NT2/D1 (cell line): ENCODE data around the gene IGFALS.

ENCODE experiments used
- SUZ12 ChIP-seq: IDR thresholded peaks from 2 replicates; pipeline ENCODE4 v1.6.1; 2011; ENCODE audit not compliant: insufficient read length, insufficient read depth; ENCODE audit errors: extremely low read depth
- YY1 ChIP-seq: IDR thresholded peaks from 2 replicates; pipeline ENCODE4 v1.6.1; 2011; ENCODE audit not compliant: insufficient read length, insufficient read depth

GRCh38 chr16:1790261-1790610, 3.3 kb downstream of the IGFALS start:
- no peak for TF ChIP-seq SUZ12
- no peak for TF ChIP-seq YY1
